Amygdala (tissue), 56 donors: Measurements from ENCODE around the gene SCAPER.
"Not testable (repeated sequence)": the region's sequence is repeated elsewhere in the genome, so short reads cannot be mapped to it uniquely, and the experiment has no call there.

Experiments
- DNase-seq, 56 donors: peaks; one replicate each; lab custom pipeline; 2025; lab: John Stamatoyannopoulos, UW

Gene SCAPER

GRCh38 chr15:76439542-76439941 lies 465.6 kb downstream of the SCAPER start:
- DNase-seq, result no peak

- no peak for DNase-seq
Measured at GRCh38 chr15:76433798-76434400, 471.2 kb downstream of the SCAPER start.

- DNase-seq, result not testable (repeated sequence)
Measured at GRCh38 chr15:76433036-76433435, 472.1 kb downstream of the SCAPER start.

GRCh38 chr15:76432604-76433003 lies 472.5 kb downstream of the SCAPER start:
- DNase-seq, result no peak

- no peak for DNase-seq
Measured at GRCh38 chr15:76431971-76432370, 473.2 kb downstream of the SCAPER start.

GRCh38 chr15:76430711-76431110 lies 474.4 kb downstream of the SCAPER start:
- DNase-seq, result not testable (repeated sequence)

GRCh38 chr15:76429661-76430060 lies 475.5 kb downstream of the SCAPER start:
- no peak for DNase-seq

GRCh38 chr15:76426941-76427340 lies 478.2 kb downstream of the SCAPER start:
- no peak for DNase-seq

GRCh38 chr15:76418352-76419140 lies 486.6 kb downstream of the SCAPER start:
- no peak for DNase-seq

GRCh38 chr15:76401285-76401684 lies 503.9 kb downstream of the SCAPER start:
- no peak for DNase-seq

- no peak for DNase-seq
Measured at GRCh38 chr15:76398317-76399104, 506.6 kb downstream of the SCAPER start.

GRCh38 chr15:76393614-76394013 lies 511.5 kb downstream of the SCAPER start:
- DNase-seq, result peak in 1 of 56 donors; percentile 11

- no peak for DNase-seq
Measured at GRCh38 chr15:76391847-76392246, 513.3 kb downstream of the SCAPER start.

- no peak for DNase-seq
Measured at GRCh38 chr15:76391309-76391708, 513.8 kb downstream of the SCAPER start.

GRCh38 chr15:76390571-76390970 lies 514.6 kb downstream of the SCAPER start:
- DNase-seq, result no peak

- no peak for DNase-seq
Measured at GRCh38 chr15:76386926-76387325, 518.2 kb downstream of the SCAPER start.

GRCh38 chr15:76386178-76386577 lies 519.0 kb downstream of the SCAPER start:
- no peak for DNase-seq

- no peak for DNase-seq
Measured at GRCh38 chr15:76384409-76384808, 520.7 kb downstream of the SCAPER start.

GRCh38 chr15:76382987-76383728 lies 522.0 kb downstream of the SCAPER start:
- DNase-seq, result no peak

GRCh38 chr15:76381366-76381765 lies 523.8 kb downstream of the SCAPER start:
- no peak for DNase-seq

GRCh38 chr15:76380249-76380648 lies 524.9 kb downstream of the SCAPER start:
- DNase-seq, result no peak
